Measurements from ENCODE around the gene FHIT. TPM values are rescaled to one million over a fixed set of nuclear protein-coding genes. Genes with fewer than 3 reads are reported as not detected.

The FHIT gene
- polyA plus RNA-seq, 1 of the 3 experiments (the other 2 are of a cell fraction): 0.41 TPM

- Histone ChIP-seq H4K20me1 (ENCODE audit: insufficient read depth) (no peaks in the 10 kb centered on the region), H3K4me3 (ENCODE audit: low read depth in 2 of 2, low read length in 1 of 2) (no peak overlapping the region), H3K27ac (ENCODE audit: low read depth in 2 of 2, low read length in 1 of 2) (no peak overlapping the region), H3K9me3 (no peaks in the 10 kb centered on the region), H3K9me2 (no peaks in the 10 kb centered on the region), H3K79me2 (ENCODE audit: insufficient read depth) (no peaks in the 10 kb centered on the region), H2AFZ (ENCODE audit: low read depth) (no peak overlapping the region), H3K4me1 (ENCODE audit: control insufficient read depth in 1 of 2, insufficient read depth in 2 of 2, low read depth in 1 of 2, low read length in 1 of 2) (peaks cover 0 to 10% of the 10 kb centered on the region in 2 experiments; a peak in 1 of 4 replicates), H3K4me2 (no peak overlapping the region), H3K27me3 (ENCODE audit: insufficient read depth) (no peaks in the 10 kb centered on the region; the same call in 1 of the 2 replicates), H3F3A (replicated peaks; ENCODE audit: insufficient read depth) (no peaks in the 10 kb centered on the region), H3K9ac (no peak overlapping the region), H3K36me3 (replicated peaks in 1 of 2; ENCODE audit: control insufficient read depth in 1 of 2, insufficient read depth in 2 of 2, low read length in 1 of 2) (no peaks in the 10 kb centered on the region)
- no peak for DNase-seq
- WGBS (ENCODE audit: low lambda C conversion rate): 74% methylated on average over 4 of the region's 4 CpGs
- POLR2A ChIA-PET: no interaction called here
- TF ChIP-seq ZBTB33 (IDR thresholded peaks at IDR 0.05; ENCODE audit: borderline replicate concordance, low read depth) (no peak), PBX3 (IDR thresholded peaks at IDR 0.05) (no peak), SMC3 (IDR thresholded peaks at IDR 0.05; ENCODE audit: low read depth, low read length) (no peak), EZH2phosphoT487 (IDR thresholded peaks at IDR 0.05; ENCODE audit: borderline replicate concordance, low read depth) (no peak), NFIC (IDR thresholded peaks at IDR 0.05; ENCODE audit: borderline replicate concordance) (no peak), JUND (IDR thresholded peaks at IDR 0.05) (no peak), ELF1 (IDR thresholded peaks at IDR 0.05) (no peak)
- CTCF ChIA-PET: no interaction called here
Observed at GRCh38 chr3:61247191-61247590, 4.1 kb downstream of the FHIT start.

GRCh38 chr3:61239871-61240270, 11.4 kb downstream of the FHIT start:
- no peaks in the 10 kb centered on the region for H4K20me1 ChIP-seq (ENCODE audit: insufficient read depth)
- no peak overlapping the region for H3K27ac ChIP-seq (ENCODE audit: low read depth in 2 of 2, low read length in 1 of 2)
- no peaks in the 10 kb centered on the region for H3K9me2 ChIP-seq
- POLR2A ChIA-PET: no interaction called here
- H3K9ac ChIP-seq: no peak overlapping the region
- DNase-seq: no peak
- CTCF ChIA-PET: interaction anchor here (0.8 kb wide), 1 partner anchor 142 kb away, joined by 3 read pairs; no protein-coding TSS in a partner anchor
- H3K36me3 ChIP-seq (replicated peaks in 1 of 2; ENCODE audit: control insufficient read depth in 1 of 2, insufficient read depth in 2 of 2, low read length in 1 of 2): no peaks in the 10 kb centered on the region
- no peak overlapping the region for H3K4me2 ChIP-seq
- H3K4me3 ChIP-seq (ENCODE audit: low read depth in 2 of 2, low read length in 1 of 2): no peak overlapping the region
- no peak overlapping the region for H2AFZ ChIP-seq (ENCODE audit: low read depth)
- no peaks in the 10 kb centered on the region for H3K79me2 ChIP-seq (ENCODE audit: insufficient read depth)
- no peaks in the 10 kb centered on the region for H3K9me3 ChIP-seq
- no peaks in the 10 kb centered on the region for H3F3A ChIP-seq (replicated peaks; ENCODE audit: insufficient read depth)
- TF ChIP-seq REST (IDR thresholded peaks at IDR 0.05; ENCODE audit: low read depth, low read length): no peak
- no peak for TF ChIP-seq PBX3 (IDR thresholded peaks at IDR 0.05)
- no peak for TF ChIP-seq MXI1 (IDR thresholded peaks at IDR 0.05; ENCODE audit: low read depth, low read length)
- no peak for TF ChIP-seq EP300 (IDR thresholded peaks at IDR 0.05; ENCODE audit: borderline replicate concordance in 1 of 2, low read depth in 1 of 2, low read length in 1 of 2)
- TF ChIP-seq NRF1 (IDR thresholded peaks at IDR 0.05; ENCODE audit: low read depth, low read length): no peak
- no peak for TF ChIP-seq EZH2phosphoT487 (IDR thresholded peaks at IDR 0.05; ENCODE audit: borderline replicate concordance, low read depth)
- no peak for TF ChIP-seq NFIC (IDR thresholded peaks at IDR 0.05; ENCODE audit: borderline replicate concordance)
- no peaks in the 10 kb centered on the region for H3K27me3 ChIP-seq (ENCODE audit: insufficient read depth)
- H3K4me1 ChIP-seq (ENCODE audit: control insufficient read depth in 1 of 2, insufficient read depth in 2 of 2, low read depth in 1 of 2, low read length in 1 of 2): no peaks in the 10 kb centered on the region
